Esophagus muscularis mucosa (tissue), 4 donors: ENCODE measurements around the gene DR1. TPM values are rescaled to one million over a fixed set of nuclear protein-coding genes. Genes with fewer than 3 reads are reported as not detected.

ENCODE experiments used
- DNase-seq: peaks from one replicate; pipeline ENCODE4 v3.0.0-alpha.2; 2017; ENCODE audit errors: extremely low spot score
- H3K27ac ChIP-seq, 4 donors: fragments of 200-600 bp; sonication (generic); replicated peaks in 1 of 4; 1 replicate in 3 of 4; 2 replicates in 1 of 4; pipeline ENCODE4 v1.5.1; 2016 to 2019; ENCODE audit warnings: mild to moderate bottlenecking in 1 of 4
- H3K27me3 ChIP-seq, 4 donors: fragments of 200-600 bp; sonication (generic); one replicate each; pipeline versions ENCODE4 v1.5.1 to v1.6.0; 2016 to 2019
- H3K36me3 ChIP-seq, 4 donors: fragments of 200-600 bp; sonication (generic); one replicate each; pipeline ENCODE4 v1.5.1; 2016 to 2019
- H3K4me1 ChIP-seq, 4 donors: fragments of 200-600 bp; sonication (generic); one replicate each; pipeline ENCODE4 v1.5.1; 2016 to 2019
- H3K4me3 ChIP-seq, 4 donors: fragments of 200-600 bp; sonication (generic); 1 replicate in 2 of 4; 2 replicates in 2 of 4; pipeline ENCODE4 v1.5.1; 2016 to 2019; ENCODE audit warnings: mild to moderate bottlenecking in 4 of 4, moderate library complexity in 1 of 4
- H3K9me3 ChIP-seq, 4 donors: fragments of 200-600 bp; sonication (generic); 1 replicate in 3 of 4; 2 replicates in 1 of 4; pipeline ENCODE4 v1.5.1; 2016 to 2019
- EP300 ChIP-seq: sonication (generic); formaldehyde crosslinking; IDR thresholded peaks from one replicate; pipeline ENCODE4 v1.6.1; 2017; ENCODE audit warnings: antibody characterized with exemption
- POLR2A ChIP-seq: fragments of 450-650 bp; IDR thresholded peaks from one replicate; pipeline ENCODE4 v1.6.1; 2017; ENCODE audit warnings: antibody characterized with exemption, moderate library complexity, mild to moderate bottlenecking, low read depth
- POLR2AphosphoS5 ChIP-seq, 2 donors: sonication (generic); formaldehyde crosslinking; IDR thresholded peaks; one replicate each; pipeline ENCODE4 v1.6.1; 2017; ENCODE audit warnings: antibody characterized with exemption in 2 of 2
- WGBS: methylation state at CpG from one replicate; pipeline ENCODE4 v1.1.5; 2018; 5-methylcytosine and 5-hydroxymethylcytosine counted together
- intact Hi-C: fragments of 100-400 bp; cut with DNase I; formaldehyde crosslinking; loops from one replicate; pipeline ENCODE4 v1.15.1; 2023
- total RNA-seq, 4 donors: library from RNA; depleted of rRNA; stranded (reverse); fragments of >200 nt; gene quantifications; one replicate each; pipeline versions ENCODE4 v1.1.0 to v1.2.1, GENCODE V29; 2016
- TF ChIP-seq, protein P1 (sequence below), 3 experiments: fragments of 200-600 bp in 2 of 3; fragments of 450-650 bp in 1 of 3; sonication (generic) in 2 of 3; IDR thresholded peaks; one replicate each; pipeline ENCODE4 v1.5.1; 2017 to 2019; ENCODE audit warnings: antibody characterized with exemption in 3 of 3, mild to moderate bottlenecking in 2 of 3, moderate library complexity in 1 of 3

DR1 gene
- total RNA-seq, 4 donors from 2014 or later = 20.3 to 32.5 (median 27.5) TPM

DNA sequence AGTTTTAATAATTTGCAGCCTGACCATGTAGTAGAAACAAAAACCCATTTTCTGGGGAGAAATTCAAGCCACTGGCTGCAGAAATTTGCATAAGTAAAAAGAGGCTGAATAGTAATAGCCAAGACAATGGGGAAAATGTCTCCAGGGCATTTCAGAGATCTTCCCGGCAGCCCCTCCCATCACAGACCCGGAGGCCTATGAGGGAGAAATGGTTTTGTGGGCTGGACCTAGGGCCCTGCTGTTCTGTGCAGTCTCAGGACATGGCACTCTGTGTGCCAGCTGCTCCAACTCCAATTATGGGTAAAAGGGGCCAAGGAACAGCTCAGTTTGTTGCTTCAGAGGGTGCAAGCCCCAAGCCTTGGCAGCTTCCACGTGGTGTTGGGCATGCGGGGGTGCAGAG lies 62.5 kb downstream of the DR1 start:
- H3K36me3 ChIP-seq = no peaks in the 10 kb centered on the region
- no peaks in the 10 kb centered on the region for H3K4me1 ChIP-seq
- no peaks in the 10 kb centered on the region for H3K27me3 ChIP-seq
- TF ChIP-seq, protein P1, sequence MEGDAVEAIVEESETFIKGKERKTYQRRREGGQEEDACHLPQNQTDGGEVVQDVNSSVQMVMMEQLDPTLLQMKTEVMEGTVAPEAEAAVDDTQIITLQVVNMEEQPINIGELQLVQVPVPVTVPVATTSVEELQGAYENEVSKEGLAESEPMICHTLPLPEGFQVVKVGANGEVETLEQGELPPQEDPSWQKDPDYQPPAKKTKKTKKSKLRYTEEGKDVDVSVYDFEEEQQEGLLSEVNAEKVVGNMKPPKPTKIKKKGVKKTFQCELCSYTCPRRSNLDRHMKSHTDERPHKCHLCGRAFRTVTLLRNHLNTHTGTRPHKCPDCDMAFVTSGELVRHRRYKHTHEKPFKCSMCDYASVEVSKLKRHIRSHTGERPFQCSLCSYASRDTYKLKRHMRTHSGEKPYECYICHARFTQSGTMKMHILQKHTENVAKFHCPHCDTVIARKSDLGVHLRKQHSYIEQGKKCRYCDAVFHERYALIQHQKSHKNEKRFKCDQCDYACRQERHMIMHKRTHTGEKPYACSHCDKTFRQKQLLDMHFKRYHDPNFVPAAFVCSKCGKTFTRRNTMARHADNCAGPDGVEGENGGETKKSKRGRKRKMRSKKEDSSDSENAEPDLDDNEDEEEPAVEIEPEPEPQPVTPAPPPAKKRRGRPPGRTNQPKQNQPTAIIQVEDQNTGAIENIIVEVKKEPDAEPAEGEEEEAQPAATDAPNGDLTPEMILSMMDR (IDR thresholded peaks at IDR 0.05) = no peak
- TF ChIP-seq POLR2A (no peak), POLR2AphosphoS5 (IDR thresholded peaks at IDR 0.05) (no peak), EP300 (no peak)
- H3K27ac ChIP-seq = no peak overlapping the region
- H3K9me3 ChIP-seq = peaks cover 0 to 7% (median 0%) of the 10 kb centered on the region in 4 donors
- WGBS = 91% methylated on average over 4 of the region's 4 CpGs
- DNase-seq = no peak
- intact Hi-C loops = no loop called here
- H3K4me3 ChIP-seq = no peak overlapping the region

DNA sequence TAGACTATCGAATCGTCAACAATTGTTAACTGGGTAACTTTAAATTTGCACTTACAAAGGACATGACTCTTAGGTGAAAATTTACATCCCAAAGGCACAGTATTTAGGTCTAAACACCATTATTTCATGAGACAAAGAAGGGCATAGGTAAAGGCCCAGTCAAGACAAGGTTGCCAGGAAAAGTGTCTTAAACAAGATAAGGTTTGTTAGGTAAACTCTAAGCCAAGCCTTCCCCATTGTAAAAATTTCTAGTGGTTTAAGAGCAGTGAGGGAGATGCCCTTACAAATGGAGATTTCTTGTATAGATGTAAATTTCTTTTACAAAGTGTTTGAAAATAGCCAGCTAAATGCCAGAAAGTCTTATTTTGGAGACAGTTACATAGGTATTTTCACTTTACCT lies 65.3 kb downstream of the DR1 start:
- peaks cover 0 to 4% (median 0%) of the 10 kb centered on the region in 4 donors for H3K4me1 ChIP-seq
- H3K36me3 ChIP-seq = no peaks in the 10 kb centered on the region
- no peak overlapping the region for H3K27ac ChIP-seq
- intact Hi-C loops = no loop called here
- no peak overlapping the region for H3K4me3 ChIP-seq
- H3K9me3 ChIP-seq = peaks cover 0 to 7% (median 0%) of the 10 kb centered on the region in 4 donors
- H3K27me3 ChIP-seq = no peaks in the 10 kb centered on the region
- 82% methylated on average over 2 of the region's 2 CpGs for WGBS
- no peak for DNase-seq
- TF ChIP-seq, protein P1 (IDR thresholded peaks at IDR 0.05) = no peak
- TF ChIP-seq POLR2AphosphoS5 (IDR thresholded peaks at IDR 0.05) = no peak
- no peak for TF ChIP-seq EP300
- TF ChIP-seq POLR2A = no peak

DNA sequence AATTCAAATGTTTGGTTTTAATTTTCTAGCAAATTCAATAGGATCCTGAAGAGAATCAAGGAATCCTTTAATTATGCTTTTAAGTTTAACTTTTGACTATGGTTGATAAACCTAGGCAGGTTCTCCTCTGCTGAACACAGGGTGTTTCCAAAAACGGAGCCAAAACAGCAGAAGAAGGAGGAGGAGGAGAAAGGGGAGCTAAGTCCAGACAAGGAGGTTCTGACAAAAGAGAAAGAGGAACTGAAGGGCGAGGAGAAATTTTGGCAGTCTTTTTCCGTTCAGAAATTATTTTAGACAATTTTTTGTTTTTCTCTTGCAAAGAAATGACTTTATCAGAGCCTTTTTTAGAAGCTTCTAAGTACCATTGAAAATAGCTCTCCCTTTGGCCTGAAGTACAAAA lies 69.0 kb downstream of the DR1 start:
- intact Hi-C loops = no loop called here
- no peak overlapping the region for H3K27ac ChIP-seq
- no peak for DNase-seq
- H3K27me3 ChIP-seq = no peaks in the 10 kb centered on the region
- TF ChIP-seq, protein P1 (IDR thresholded peaks at IDR 0.05) = no peak
- TF ChIP-seq POLR2AphosphoS5 (IDR thresholded peaks at IDR 0.05) = no peak
- no peak for TF ChIP-seq EP300
- TF ChIP-seq POLR2A = no peak
- peak overlapping the region in 3 of 4 donors; percentile 1 to 22 (median 18) for H3K4me3 ChIP-seq
- 37% methylated on average over 3 of the region's 3 CpGs for WGBS
- no peaks in the 10 kb centered on the region for H3K36me3 ChIP-seq
- H3K4me1 ChIP-seq = peaks cover 0 to 4% (median 0%) of the 10 kb centered on the region in 4 donors
- no peaks in the 10 kb centered on the region for H3K9me3 ChIP-seq

DNA sequence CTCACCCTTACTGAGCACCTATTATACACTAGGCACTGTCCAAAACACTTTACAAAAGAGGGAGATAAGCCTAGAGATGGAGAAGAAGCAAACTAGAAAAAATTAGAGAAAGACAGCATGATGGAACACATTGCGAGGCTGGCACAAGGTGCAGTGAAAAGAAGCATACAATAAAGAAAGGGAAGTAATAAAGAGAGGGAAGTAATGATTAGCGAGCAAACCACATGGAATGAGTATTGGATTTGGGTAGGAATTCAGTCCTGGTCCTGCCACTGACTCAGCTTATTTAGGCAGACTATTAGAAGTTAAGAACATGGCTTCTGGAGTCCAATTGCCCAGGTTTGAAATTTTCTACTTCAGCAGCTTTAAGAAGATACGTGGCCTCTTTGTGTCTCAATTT lies 69.6 kb downstream of the DR1 start:
- TF ChIP-seq EP300 (no peak), POLR2A (no peak), POLR2AphosphoS5 (IDR thresholded peaks at IDR 0.05) (no peak)
- TF ChIP-seq, protein P1 (IDR thresholded peaks at IDR 0.05) = no peak
- intact Hi-C loops = no loop called here

DNA sequence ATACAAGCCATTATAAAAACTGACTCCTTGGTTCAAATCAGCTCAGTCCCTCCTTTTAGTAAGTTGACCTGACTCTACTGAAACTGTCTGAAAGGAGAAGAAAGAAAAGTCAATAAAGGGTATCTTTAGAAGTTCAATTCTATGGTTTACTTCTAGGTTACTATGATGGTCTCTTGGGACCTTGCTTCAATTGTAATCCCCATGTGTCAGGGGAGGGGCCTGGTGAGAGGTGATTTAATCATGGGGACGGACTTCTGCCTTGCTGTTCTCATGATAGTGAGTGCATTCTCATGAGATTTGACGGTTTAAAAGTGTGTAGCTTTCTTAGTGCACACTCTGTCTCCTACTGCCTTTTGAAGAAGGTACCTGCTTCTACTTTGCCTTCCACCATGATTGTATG lies 70.5 kb downstream of the DR1 start:
- H3K36me3 ChIP-seq = no peaks in the 10 kb centered on the region
- H3K4me1 ChIP-seq = peaks cover 0 to 4% (median 0%) of the 10 kb centered on the region in 4 donors
- no peaks in the 10 kb centered on the region for H3K9me3 ChIP-seq
- no peak overlapping the region for H3K27ac ChIP-seq
- intact Hi-C loops = no loop called here
- DNase-seq = no peak
- 93% methylated on average over 2 of the region's 2 CpGs for WGBS
- H3K27me3 ChIP-seq = no peaks in the 10 kb centered on the region
- no peak for TF ChIP-seq POLR2A
- TF ChIP-seq, protein P1 (IDR thresholded peaks at IDR 0.05) = no peak
- no peak for TF ChIP-seq EP300
- no peak for TF ChIP-seq POLR2AphosphoS5 (IDR thresholded peaks at IDR 0.05)
- H3K4me3 ChIP-seq = no peak overlapping the region

More for the DNA sequence above, 69.6 kb downstream of the DR1 start:
- 81% methylated on average over 3 of the region's 3 CpGs for WGBS
- H3K27me3 ChIP-seq = no peaks in the 10 kb centered on the region
- no peaks in the 10 kb centered on the region for H3K9me3 ChIP-seq
- H3K36me3 ChIP-seq = no peaks in the 10 kb centered on the region
- H3K4me3 ChIP-seq = peak overlapping the region in 1 of 4 donors; percentile 18
- H3K27ac ChIP-seq = no peak overlapping the region
- peaks cover 0 to 4% (median 0%) of the 10 kb centered on the region in 4 donors for H3K4me1 ChIP-seq
- DNase-seq = no peak
